ENCODE data around the gene MAPK8IP1. TPM values are rescaled to one million over a fixed set of nuclear protein-coding genes. Genes with fewer than 3 reads are reported as not detected.

MAPK8IP1 gene
- total RNA-seq, 1 experiment from 2014 or later, result not detected

DNA sequence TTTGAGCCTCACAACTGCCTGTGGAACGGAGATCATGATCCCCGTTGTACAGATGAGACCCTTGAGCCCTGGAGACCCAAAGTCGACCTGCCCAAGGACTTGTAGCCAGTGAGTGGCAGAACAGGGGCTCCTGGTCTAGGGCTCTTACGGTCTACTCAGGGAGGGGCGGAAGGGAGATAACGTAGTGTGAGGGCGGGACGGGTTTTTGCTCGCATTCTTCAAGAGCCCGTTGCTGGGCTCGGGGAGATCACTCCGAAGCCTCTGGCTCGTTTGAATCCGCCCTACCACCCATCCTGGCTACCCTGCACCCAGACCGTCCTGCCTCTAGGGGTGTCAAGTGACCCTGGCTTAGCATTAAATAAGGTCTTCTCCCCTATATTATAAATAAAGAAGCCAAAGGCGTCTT lies 37.5 kb upstream of the MAPK8IP1 start:
- Histone ChIP-seq H3K27me3 (ENCODE audit: low read length) (no peaks in the 10 kb centered on the region), H3K4me2 (ENCODE audit: low read depth, low read length, poor library complexity, severe bottlenecking) (peak overlapping the region; percentile 91), H3K9me3 (ENCODE audit: low read length) (no peaks in the 10 kb centered on the region), H3K4me3 (ENCODE audit: low read length) (peak overlapping the region; percentile 97), H4K20me1 (ENCODE audit: insufficient read depth, low read depth, low read length) (peaks cover 42% of the 10 kb centered on the region), H3K4me1 (ENCODE audit: low read length) (peaks cover 38% of the 10 kb centered on the region), H3K9ac (ENCODE audit: low read length) (peak overlapping the region; percentile 90), H2AFZ (ENCODE audit: low read length) (peak overlapping the region; percentile 93), H3K27ac (ENCODE audit: low read length) (no peak overlapping the region), H3K9me2 (replicated peaks; ENCODE audit: insufficient read depth, low read length) (no peaks in the 10 kb centered on the region), H3K36me3 (ENCODE audit: insufficient read depth, low read length) (0 out of 2 replicates have a peak, but pooled peaks cover 3% of the 10 kb centered on the region), H3K79me2 (ENCODE audit: low read length) (peaks cover 17% of the 10 kb centered on the region)
- peak; percentile 82 for DNase-seq

DNA sequence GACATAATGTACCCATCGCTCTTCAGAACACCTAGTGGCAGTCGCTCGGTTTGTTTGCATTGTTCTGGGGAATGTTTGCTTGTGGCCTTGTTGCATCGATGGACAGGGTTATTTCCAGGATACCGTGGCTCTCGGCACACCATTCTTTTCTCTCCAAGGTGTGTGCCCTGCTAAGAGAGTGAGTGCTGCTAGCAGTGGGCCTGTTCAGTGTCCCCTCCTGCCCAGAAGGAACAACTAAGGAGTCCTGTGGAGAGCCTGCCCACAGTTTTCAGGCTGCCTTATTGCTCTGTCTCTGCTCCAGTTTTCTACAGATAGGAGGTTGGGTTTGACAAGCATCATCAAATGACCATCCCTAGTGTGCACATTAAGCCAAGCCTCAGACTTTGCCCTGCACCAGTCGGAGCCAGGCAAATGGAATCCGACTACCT lies 36.8 kb upstream of the MAPK8IP1 start:
- Histone ChIP-seq H2AFZ (ENCODE audit: low read length) (no peak overlapping the region), H4K20me1 (ENCODE audit: insufficient read depth, low read depth, low read length) (peaks cover 50% of the 10 kb centered on the region), H3K9me3 (ENCODE audit: low read length) (no peaks in the 10 kb centered on the region), H3K4me1 (ENCODE audit: low read length) (peaks cover 41% of the 10 kb centered on the region), H3K4me2 (ENCODE audit: low read depth, low read length, poor library complexity, severe bottlenecking) (peak overlapping the region; percentile 91), H3K4me3 (ENCODE audit: low read length) (peak overlapping the region; percentile 97), H3K79me2 (ENCODE audit: low read length) (peaks cover 22% of the 10 kb centered on the region), H3K9me2 (replicated peaks; ENCODE audit: insufficient read depth, low read length) (no peaks in the 10 kb centered on the region), H3K36me3 (ENCODE audit: insufficient read depth, low read length) (0 out of 2 replicates have a peak, but pooled peaks cover 3% of the 10 kb centered on the region), H3K27ac (ENCODE audit: low read length) (no peak overlapping the region), H3K9ac (ENCODE audit: low read length) (peak overlapping the region; percentile 90), H3K27me3 (ENCODE audit: low read length) (no peaks in the 10 kb centered on the region)
- no peak for DNase-seq

DNA sequence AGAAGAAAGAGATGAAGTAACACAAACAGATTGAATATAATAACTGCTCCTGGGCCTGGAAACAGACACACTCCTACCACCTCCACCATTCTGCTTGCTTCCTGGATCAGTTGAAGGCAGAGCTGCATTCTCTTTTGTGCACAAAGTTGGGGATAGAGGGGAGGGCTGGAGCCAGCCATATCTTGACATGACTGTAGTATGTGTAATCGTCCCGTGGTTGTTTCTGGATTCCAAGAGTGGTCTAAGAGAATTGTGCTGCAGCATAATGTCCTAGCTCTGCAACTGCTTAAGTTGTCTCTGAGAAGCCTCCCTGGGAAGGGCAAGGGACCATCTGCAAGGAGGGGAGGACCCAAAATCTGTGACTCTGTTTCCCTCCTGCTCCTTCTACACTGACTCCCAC lies 35.0 kb upstream of the MAPK8IP1 start:
- Histone ChIP-seq H3K4me3 (ENCODE audit: low read length) (no peak overlapping the region), H3K79me2 (ENCODE audit: low read length) (peaks cover 34% of the 10 kb centered on the region), H3K4me2 (ENCODE audit: low read depth, low read length, poor library complexity, severe bottlenecking) (no peak overlapping the region), H4K20me1 (ENCODE audit: insufficient read depth, low read depth, low read length) (peaks cover 56% of the 10 kb centered on the region), H3K9me3 (ENCODE audit: low read length) (no peaks in the 10 kb centered on the region), H2AFZ (ENCODE audit: low read length) (no peak overlapping the region), H3K4me1 (ENCODE audit: low read length) (peaks cover 45% of the 10 kb centered on the region), H3K9me2 (replicated peaks; ENCODE audit: insufficient read depth, low read length) (no peaks in the 10 kb centered on the region), H3K27ac (ENCODE audit: low read length) (no peak overlapping the region), H3K36me3 (ENCODE audit: insufficient read depth, low read length) (0 out of 2 replicates have a peak, but pooled peaks cover 3% of the 10 kb centered on the region), H3K27me3 (ENCODE audit: low read length) (no peaks in the 10 kb centered on the region), H3K9ac (ENCODE audit: low read length) (no peak overlapping the region)
- DNase-seq, result no peak

DNA sequence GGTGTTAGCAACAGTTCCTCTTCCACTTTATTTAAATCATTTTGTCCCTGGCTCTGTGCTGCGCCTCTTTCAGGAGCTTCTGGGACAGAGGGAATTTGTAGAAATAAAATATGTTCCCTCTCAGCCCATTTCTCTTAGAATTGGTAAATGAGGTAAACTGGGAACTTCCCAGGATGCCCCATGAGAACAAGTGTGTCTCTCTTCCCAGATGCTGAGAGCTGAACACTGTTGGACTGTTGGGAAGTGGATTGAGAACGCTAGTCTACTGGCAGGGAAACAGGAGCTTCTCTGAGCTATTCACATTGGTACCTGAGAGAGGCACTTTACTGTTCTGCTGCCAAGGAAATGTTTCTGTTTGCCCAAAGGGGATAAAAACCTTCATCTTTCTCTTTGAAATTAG lies 34.2 kb upstream of the MAPK8IP1 start:
- Histone ChIP-seq H3K9me3 (ENCODE audit: low read length) (no peaks in the 10 kb centered on the region), H4K20me1 (ENCODE audit: insufficient read depth, low read depth, low read length) (peaks cover 56% of the 10 kb centered on the region), H3K4me2 (ENCODE audit: low read depth, low read length, poor library complexity, severe bottlenecking) (no peak overlapping the region), H3K36me3 (ENCODE audit: insufficient read depth, low read length) (0 out of 2 replicates have a peak, but pooled peaks cover 3% of the 10 kb centered on the region), H3K79me2 (ENCODE audit: low read length) (peaks cover 34% of the 10 kb centered on the region), H3K9ac (ENCODE audit: low read length) (no peak overlapping the region), H3K4me1 (ENCODE audit: low read length) (peaks cover 45% of the 10 kb centered on the region), H3K27me3 (ENCODE audit: low read length) (no peaks in the 10 kb centered on the region), H2AFZ (ENCODE audit: low read length) (no peak overlapping the region), H3K4me3 (ENCODE audit: low read length) (no peak overlapping the region), H3K27ac (ENCODE audit: low read length) (no peak overlapping the region), H3K9me2 (replicated peaks; ENCODE audit: insufficient read depth, low read length) (no peaks in the 10 kb centered on the region)
- DNase-seq, result no peak

DNA sequence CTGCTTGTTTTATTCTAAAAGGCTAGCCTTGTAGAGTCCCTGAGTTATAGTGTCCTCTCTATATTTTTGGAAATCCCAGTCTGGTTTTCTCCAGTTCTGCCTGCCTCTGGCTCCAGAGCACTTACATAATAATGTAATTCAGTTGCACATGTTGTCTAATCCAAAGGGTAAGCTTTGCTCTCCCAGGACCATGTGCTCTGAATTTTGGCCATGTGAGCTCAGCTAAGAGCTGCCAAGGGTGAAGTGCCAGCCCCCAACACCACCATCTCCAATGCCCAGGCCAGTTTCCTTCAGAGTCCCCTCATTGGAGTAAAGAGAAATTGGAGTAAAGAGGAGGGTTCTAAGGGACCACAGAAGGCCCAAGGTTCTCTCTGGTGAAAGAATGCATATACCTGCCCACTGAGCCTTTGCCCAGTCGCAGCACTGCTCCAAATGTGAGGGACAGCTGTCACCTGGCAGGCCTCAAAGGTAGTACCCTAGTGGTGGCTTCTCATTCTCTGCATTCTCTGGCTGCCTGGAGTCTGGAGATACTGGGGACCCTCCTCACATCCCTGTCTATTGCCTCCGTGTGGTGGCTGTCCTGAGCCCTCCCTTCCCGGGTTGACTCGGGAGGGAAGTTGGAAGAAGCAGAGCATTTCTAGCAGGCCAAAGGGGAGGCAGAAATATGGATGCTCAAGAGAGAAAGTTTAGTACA lies 33.3 kb upstream of the MAPK8IP1 start:
- Histone ChIP-seq H2AFZ (ENCODE audit: low read length) (no peak overlapping the region), H3K9me2 (replicated peaks; ENCODE audit: insufficient read depth, low read length) (no peaks in the 10 kb centered on the region), H3K36me3 (ENCODE audit: insufficient read depth, low read length) (0 out of 2 replicates have a peak, but pooled peaks cover 3% of the 10 kb centered on the region), H4K20me1 (ENCODE audit: insufficient read depth, low read depth, low read length) (peaks cover 56% of the 10 kb centered on the region), H3K9me3 (ENCODE audit: low read length) (no peaks in the 10 kb centered on the region), H3K27ac (ENCODE audit: low read length) (no peak overlapping the region), H3K4me1 (ENCODE audit: low read length) (peaks cover 36% of the 10 kb centered on the region), H3K9ac (ENCODE audit: low read length) (peak overlapping the region; percentile 35; the same call in 1 of the 2 replicates), H3K79me2 (ENCODE audit: low read length) (peaks cover 34% of the 10 kb centered on the region), H3K4me2 (ENCODE audit: low read depth, low read length, poor library complexity, severe bottlenecking) (peak overlapping the region; percentile 64), H3K27me3 (ENCODE audit: low read length) (no peaks in the 10 kb centered on the region), H3K4me3 (ENCODE audit: low read length) (peak overlapping the region; percentile 50)
- peak; percentile 49 for DNase-seq

DNA sequence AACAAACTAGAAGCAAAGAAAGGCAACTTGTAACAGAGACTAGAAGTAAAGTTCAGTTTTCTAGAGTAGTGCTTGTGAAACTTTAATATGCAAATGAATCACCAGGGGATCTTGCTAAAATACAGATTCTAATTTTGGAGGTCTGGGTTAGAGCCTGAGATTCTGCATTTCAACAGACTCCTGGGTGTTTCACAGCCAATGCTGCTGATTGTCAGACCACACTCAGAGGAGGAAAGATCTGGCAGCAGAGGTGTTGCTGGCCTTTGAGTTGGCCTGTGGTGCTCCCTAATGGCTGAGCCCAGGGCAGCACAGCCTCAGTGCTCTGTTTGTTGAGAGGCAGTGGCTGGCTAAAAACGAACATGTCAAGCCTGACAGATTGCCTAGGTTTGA lies 32.7 kb upstream of the MAPK8IP1 start:
- no peak overlapping the region for H3K27ac ChIP-seq (ENCODE audit: low read length)
- H4K20me1 ChIP-seq (ENCODE audit: insufficient read depth, low read depth, low read length), result peaks cover 56% of the 10 kb centered on the region
- H3K9ac ChIP-seq (ENCODE audit: low read length), result peak overlapping the region; percentile 35; the same call in 1 of the 2 replicates
- H3K4me2 ChIP-seq (ENCODE audit: low read depth, low read length, poor library complexity, severe bottlenecking), result peak overlapping the region; percentile 64
- peak overlapping the region; percentile 50 for H3K4me3 ChIP-seq (ENCODE audit: low read length)
- H3K27me3 ChIP-seq (ENCODE audit: low read length), result no peaks in the 10 kb centered on the region
- no peaks in the 10 kb centered on the region for H3K9me3 ChIP-seq (ENCODE audit: low read length)
- no peak overlapping the region for H2AFZ ChIP-seq (ENCODE audit: low read length)
- DNase-seq, result peak; percentile 67
- H3K36me3 ChIP-seq (ENCODE audit: insufficient read depth, low read length), result 0 out of 2 replicates have a peak, but pooled peaks cover 3% of the 10 kb centered on the region
- peaks cover 36% of the 10 kb centered on the region for H3K4me1 ChIP-seq (ENCODE audit: low read length)
- peaks cover 34% of the 10 kb centered on the region for H3K79me2 ChIP-seq (ENCODE audit: low read length)
- no peaks in the 10 kb centered on the region for H3K9me2 ChIP-seq (replicated peaks; ENCODE audit: insufficient read depth, low read length)

DNA sequence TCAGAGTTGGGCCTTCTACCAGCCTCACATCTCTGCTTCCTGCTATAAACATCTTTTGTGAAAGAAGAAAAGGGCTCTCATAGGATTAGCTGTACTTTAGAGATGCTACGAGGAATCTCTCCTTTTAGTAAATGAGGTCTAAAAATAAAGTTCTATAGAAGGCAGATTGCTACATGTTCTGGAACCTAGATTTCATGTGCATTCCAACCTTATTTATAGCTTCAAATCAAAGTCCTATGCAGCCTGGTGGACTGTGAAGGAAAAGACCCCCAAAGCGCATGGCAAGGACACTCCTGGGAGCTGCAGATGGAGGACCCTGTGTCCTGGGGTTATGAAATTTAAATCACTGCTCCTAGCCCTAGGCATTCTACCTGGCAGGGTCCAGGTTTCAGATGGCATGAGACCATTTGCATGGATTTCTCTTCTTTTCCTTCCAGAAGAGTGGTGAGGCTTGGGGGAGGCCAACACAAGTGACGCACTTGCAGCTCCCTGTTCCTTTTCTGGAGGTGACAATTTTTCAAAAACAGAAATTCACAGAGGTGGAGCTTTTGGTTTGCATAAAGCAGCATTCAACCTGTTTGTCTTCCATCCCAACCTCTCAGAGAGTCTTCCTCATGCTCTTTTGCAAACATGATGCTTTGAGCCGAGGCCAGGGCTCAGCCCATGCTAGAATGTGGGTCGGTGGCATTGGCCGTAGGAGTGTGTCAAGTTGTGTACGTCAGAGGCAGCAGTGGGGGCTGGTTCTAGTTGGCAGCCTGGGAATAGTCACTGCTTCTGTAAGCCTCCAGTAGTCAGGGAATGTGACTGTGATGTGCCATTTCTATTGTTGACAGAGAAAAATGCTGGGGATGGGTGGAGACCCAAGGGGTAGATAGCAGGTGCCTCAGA lies 31.9 kb upstream of the MAPK8IP1 start:
- Histone ChIP-seq H3K4me1 (ENCODE audit: low read length) (peaks cover 30% of the 10 kb centered on the region), H3K27ac (ENCODE audit: low read length) (no peak overlapping the region), H3K27me3 (ENCODE audit: low read length) (no peaks in the 10 kb centered on the region), H3K9me2 (replicated peaks; ENCODE audit: insufficient read depth, low read length) (no peaks in the 10 kb centered on the region), H2AFZ (ENCODE audit: low read length) (no peak overlapping the region), H3K36me3 (ENCODE audit: insufficient read depth, low read length) (0 out of 2 replicates have a peak, but pooled peaks cover 3% of the 10 kb centered on the region), H3K9ac (ENCODE audit: low read length) (no peak overlapping the region), H3K79me2 (ENCODE audit: low read length) (peaks cover 30% of the 10 kb centered on the region), H3K9me3 (ENCODE audit: low read length) (no peaks in the 10 kb centered on the region), H4K20me1 (ENCODE audit: insufficient read depth, low read depth, low read length) (peaks cover 51% of the 10 kb centered on the region), H3K4me2 (ENCODE audit: low read depth, low read length, poor library complexity, severe bottlenecking) (peak overlapping the region; percentile 64), H3K4me3 (ENCODE audit: low read length) (no peak overlapping the region)
- no peak for DNase-seq

DNA sequence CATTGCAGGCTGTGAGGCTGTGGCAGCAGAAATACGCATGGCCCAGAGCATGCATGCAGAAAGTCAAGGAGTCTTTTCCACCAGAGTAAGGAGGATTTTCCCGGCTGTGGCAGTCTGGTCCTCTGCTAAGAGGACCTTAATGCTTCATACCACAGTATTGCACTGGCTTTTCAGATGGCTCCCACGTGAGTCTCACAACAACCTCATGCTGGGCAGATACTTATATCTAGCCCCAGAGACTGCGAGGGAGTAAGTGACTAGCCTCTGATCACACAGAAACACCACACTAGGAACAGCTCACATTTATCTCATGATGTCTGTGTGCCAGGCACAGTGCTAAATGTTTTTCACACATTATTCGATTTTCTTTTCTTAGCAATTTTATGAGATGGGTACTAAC lies 30.1 kb upstream of the MAPK8IP1 start:
- H2AFZ ChIP-seq (ENCODE audit: low read length), result no peak overlapping the region
- no peak for DNase-seq
- peaks cover 25% of the 10 kb centered on the region for H3K4me1 ChIP-seq (ENCODE audit: low read length)
- H3K79me2 ChIP-seq (ENCODE audit: low read length), result peaks cover 26% of the 10 kb centered on the region
- H3K27ac ChIP-seq (ENCODE audit: low read length), result no peak overlapping the region
- no peaks in the 10 kb centered on the region for H3K9me3 ChIP-seq (ENCODE audit: low read length)
- H3K9me2 ChIP-seq (replicated peaks; ENCODE audit: insufficient read depth, low read length), result no peaks in the 10 kb centered on the region
- no peaks in the 10 kb centered on the region for H3K36me3 ChIP-seq (ENCODE audit: insufficient read depth, low read length)
- no peaks in the 10 kb centered on the region for H3K27me3 ChIP-seq (ENCODE audit: low read length)
- peaks cover 37% of the 10 kb centered on the region for H4K20me1 ChIP-seq (ENCODE audit: insufficient read depth, low read depth, low read length)
- no peak overlapping the region for H3K4me3 ChIP-seq (ENCODE audit: low read length)
- H3K4me2 ChIP-seq (ENCODE audit: low read depth, low read length, poor library complexity, severe bottlenecking), result no peak overlapping the region
- H3K9ac ChIP-seq (ENCODE audit: low read length), result no peak overlapping the region

Measured in Karpas-422 (cell line).